HCT116 (cell line): ENCODE results near the gene KRTAP19-4. TPM values are rescaled to one million over a fixed set of nuclear protein-coding genes. Genes with fewer than 3 reads are reported as not detected.

ENCODE experiments used
- ATAC-seq: fragments of 200-7000 bp; cut with Tn5 transposase; 2 replicates; pipeline ENCODE4 v1.9.1; 2020; ENCODE audit warnings: mild to moderate bottlenecking, moderate library complexity
- BruUV-seq: library from RNA; stranded (reverse); fragments of 400-500 nt; replicated peaks from 2 replicates; lab custom pipeline; 2021; lab: Mats Ljungman, UMichigan
- CTCF ChIA-PET: fragments of 300-600 bp; sonication (Branson Sonifier 250); formaldehyde crosslinking; loops from one replicate; lab custom pipeline; 2021; ENCODE audit warnings: antibody characterized with exemption; lab: Charles Lee
- POLR2A ChIA-PET: fragments of 300-600, 350-600 bp; sonication (Branson Sonifier 250); formaldehyde crosslinking; loops from one replicate; lab custom pipeline; 2021; ENCODE audit warnings: antibody characterized with exemption; lab: Charles Lee
- RAD21 ChIA-PET, 2 experiments: fragments of 300-600 bp; sonication (Branson Sonifier 250); formaldehyde crosslinking; loops; one replicate each; lab custom pipeline; 2023; ENCODE audit warnings: low total read pairs in 2 of 2; ENCODE audit not compliant: uncharacterized antibody in 2 of 2, unreplicated experiment in 2 of 2, low non-redundant PET in 1 of 2; lab: Charles Lee
- DNase-seq: peaks from one replicate; pipeline ENCODE4 v3.0.0-alpha.2; 2010; ENCODE audit warnings: low read depth, low spot score
- H2AFZ ChIP-seq: fragments of 200-600 bp; shearing (Covaris generic), sonication (generic); 2 replicates; pipeline ENCODE4 v1.6.1; 2017; ENCODE audit warnings: low read depth, mixed run types, mixed read lengths, antibody characterized with exemption, low read length; ENCODE audit not compliant: poor library complexity, severe bottlenecking
- H3K27ac ChIP-seq: 2 replicates; pipeline ENCODE4 v1.5.1; 2012; ENCODE audit warnings: low read depth, low read length
- H3K27me3 ChIP-seq: fragments of 200-600 bp; sonication (generic); 2 replicates; pipeline ENCODE4 v1.6.1; 2016; ENCODE audit warnings: mixed run types, low read length, mixed read lengths; ENCODE audit not compliant: insufficient read depth
- H3K36me3 ChIP-seq, 2 experiments: fragments of 200-500 bp in 1 of 2; fragments of 200-600 bp in 1 of 2; sonication (Bioruptor generic) in 1 of 2; sonication (generic) in 1 of 2; 2 replicates each; pipeline versions ENCODE4 v1.5.1 to v1.6.1; 2014 to 2016; ENCODE audit warnings: low read length in 2 of 2, inconsistent platforms in 1 of 2, mixed read lengths in 1 of 2, mixed run types in 1 of 2; ENCODE audit not compliant: insufficient read depth in 2 of 2, control insufficient read depth in 1 of 2
- H3K4me1 ChIP-seq, 2 experiments: fragments of 200-600 bp in 1 of 2; sonication (generic) in 1 of 2; 2 replicates each; pipeline versions ENCODE4 v1.5.1 to v1.6.1; 2012 to 2017; ENCODE audit warnings: low read length in 2 of 2, inconsistent platforms in 1 of 2, mild to moderate bottlenecking in 1 of 2, mixed read lengths in 1 of 2, mixed run types in 1 of 2, moderate library complexity in 1 of 2; ENCODE audit not compliant: insufficient read depth in 2 of 2, control insufficient read depth in 1 of 2
- H3K4me2 ChIP-seq: fragments of 200-600 bp; sonication (generic); 2 replicates; pipeline ENCODE4 v1.6.1; 2017; ENCODE audit warnings: mixed run types, low read length, mixed read lengths
- H3K4me3 ChIP-seq, 2 experiments: fragments of 200-600 bp in 1 of 2; sonication (generic) in 1 of 2; replicated peaks in 1 of 2; 2 replicates each; pipeline ENCODE4 v1.5.1; 2011 to 2016; ENCODE audit warnings: low read length in 2 of 2, control low read depth in 1 of 2, low read depth in 1 of 2, mild to moderate bottlenecking in 1 of 2, mixed read lengths in 1 of 2, mixed run types in 1 of 2
- H3K79me2 ChIP-seq: fragments of 200-600 bp; sonication (generic); 2 replicates; pipeline ENCODE4 v1.6.1; 2017; ENCODE audit warnings: mild to moderate bottlenecking, mixed run types, low read length, moderate library complexity, mixed read lengths; ENCODE audit not compliant: insufficient read depth
- H3K9ac ChIP-seq: fragments of 200-600 bp; sonication (generic); 2 replicates; pipeline ENCODE4 v1.6.1; 2016; ENCODE audit warnings: low read length, mixed read lengths
- H3K9me2 ChIP-seq: fragments of 200-600 bp; sonication (generic), shearing (Covaris generic); 2 replicates; pipeline ENCODE4 v1.6.1; 2017; ENCODE audit warnings: mixed run types, mild to moderate bottlenecking, moderate library complexity; ENCODE audit not compliant: insufficient read depth
- H3K9me3 ChIP-seq, 2 experiments: fragments of 200-500 bp in 1 of 2; fragments of 200-600 bp in 1 of 2; sonication (Bioruptor generic) in 1 of 2; sonication (generic) in 1 of 2; 2 replicates each; pipeline ENCODE4 v1.6.1; 2014 to 2017; ENCODE audit warnings: low read length in 2 of 2, mixed read lengths in 2 of 2, inconsistent platforms in 1 of 2, low read depth in 1 of 2, mild to moderate bottlenecking in 1 of 2, mixed run types in 1 of 2, moderate library complexity in 1 of 2; ENCODE audit not compliant: control insufficient read depth in 1 of 2, insufficient read depth in 1 of 2
- H4K20me1 ChIP-seq: fragments of 200-600 bp; sonication (generic), shearing (Covaris generic); 2 replicates; pipeline ENCODE4 v1.6.1; 2017; ENCODE audit warnings: mixed run types, mild to moderate bottlenecking, moderate library complexity; ENCODE audit not compliant: insufficient read depth
- ATF3 ChIP-seq: IDR thresholded peaks from 2 replicates; pipeline ENCODE4 v1.6.1; 2012
- CBX3 ChIP-seq: IDR thresholded peaks from 2 replicates; pipeline ENCODE4 v1.6.1; 2012; ENCODE audit warnings: low read depth
- CEBPB ChIP-seq: IDR thresholded peaks from 2 replicates; pipeline ENCODE4 v1.6.1; 2012; ENCODE audit warnings: low read depth
- EGR1 ChIP-seq: IDR thresholded peaks from 2 replicates; pipeline ENCODE4 v1.6.1; 2012; ENCODE audit warnings: low read depth
- EZH2phosphoT487 ChIP-seq: fragments of 200-600 bp; IDR thresholded peaks from 2 replicates; pipeline ENCODE4 v1.6.1; 2018; ENCODE audit warnings: antibody characterized with exemption, borderline replicate concordance
- FOSL1 ChIP-seq: IDR thresholded peaks from 2 replicates; pipeline ENCODE4 v1.6.1; 2012; ENCODE audit warnings: low read depth
- JUND ChIP-seq: IDR thresholded peaks from 2 replicates; pipeline ENCODE4 v1.6.1; 2012
- MAX ChIP-seq: IDR thresholded peaks from 2 replicates; pipeline ENCODE4 v1.6.1; 2012
- POLR2AphosphoS5 ChIP-seq: IDR thresholded peaks from 2 replicates; pipeline ENCODE4 v1.6.1; 2011; ENCODE audit warnings: mild to moderate bottlenecking, low read depth, low read length, moderate library complexity
- RAD21 ChIP-seq: IDR thresholded peaks from 2 replicates; pipeline ENCODE4 v1.6.1; 2012; ENCODE audit warnings: low read depth, mild to moderate bottlenecking
- YY1 ChIP-seq: IDR thresholded peaks from 2 replicates; pipeline ENCODE4 v1.6.1; 2011; ENCODE audit warnings: low read length, low read depth, moderate library complexity, mild to moderate bottlenecking; ENCODE audit not compliant: insufficient replicate concordance; ENCODE audit errors: extremely low read depth
- ZNF274 ChIP-seq: fragments of 200-500 bp; sonication (Bioruptor generic); IDR thresholded peaks from 2 replicates; pipeline ENCODE4 v1.6.1; 2014; ENCODE audit warnings: mild to moderate bottlenecking, low read depth, low read length, inconsistent platforms
- intact Hi-C: fragments of 100-400 bp; cut with micrococcal nuclease; formaldehyde crosslinking; loops from 2 replicates; pipeline ENCODE4 v1.10.0; 2022
- total RNA-seq: library from RNA; stranded (reverse); gene quantifications from one replicate; pipeline ENCODE4 v1.2.1, GENCODE V29; 2021; ENCODE audit not compliant: unreplicated experiment
- TF ChIP-seq, protein P1 (sequence below), 3 experiments: fragments of 200-600 bp in 1 of 3; sonication (generic) in 1 of 3; IDR thresholded peaks in 2 of 3; conservative IDR thresholded peaks in 1 of 3; 2 replicates each; pipeline ENCODE4 v1.5.1; 2012 to 2017; ENCODE audit warnings: low read depth in 2 of 3, low read length in 2 of 3, antibody characterized with exemption in 1 of 3, borderline replicate concordance in 1 of 3, control low read depth in 1 of 3, mild to moderate bottlenecking in 1 of 3, mixed read lengths in 1 of 3, mixed run types in 1 of 3, moderate library complexity in 1 of 3; ENCODE audit not compliant: insufficient read depth in 1 of 3

The KRTAP19-4 gene
- total RNA-seq, 1 experiment from 2014 or later, result not detected

- Histone ChIP-seq H2AFZ (no peak overlapping the region), H3K36me3 (no peaks in the 10 kb centered on the region), H3K27ac (no peak overlapping the region), H3K9me3 (peaks cover 14 to 21% of the 10 kb centered on the region in 2 experiments; a peak in 3 of 4 replicates), H3K9me2 (no peaks in the 10 kb centered on the region), H3K79me2 (no peaks in the 10 kb centered on the region), H3K4me3 (no peak overlapping the region), H3K4me1 (no peaks in the 10 kb centered on the region), H3K9ac (no peak overlapping the region), H3K4me2 (no peak overlapping the region), H4K20me1 (no peaks in the 10 kb centered on the region), H3K27me3 (no peaks in the 10 kb centered on the region)
- ChIA-PET CTCF (no interaction called here), RAD21 (no interaction called here), POLR2A (no interaction called here)
- intact Hi-C loops, result no loop called here
- BruUV-seq, result no TSS peak
- DNase-seq (no peak), ATAC-seq (no peak)
- TF ChIP-seq MAX, result no peak
- no peak for TF ChIP-seq ZNF274
- no peak for TF ChIP-seq EGR1
- TF ChIP-seq JUND, result no peak
- no peak for TF ChIP-seq ATF3
- TF ChIP-seq, protein P1, sequence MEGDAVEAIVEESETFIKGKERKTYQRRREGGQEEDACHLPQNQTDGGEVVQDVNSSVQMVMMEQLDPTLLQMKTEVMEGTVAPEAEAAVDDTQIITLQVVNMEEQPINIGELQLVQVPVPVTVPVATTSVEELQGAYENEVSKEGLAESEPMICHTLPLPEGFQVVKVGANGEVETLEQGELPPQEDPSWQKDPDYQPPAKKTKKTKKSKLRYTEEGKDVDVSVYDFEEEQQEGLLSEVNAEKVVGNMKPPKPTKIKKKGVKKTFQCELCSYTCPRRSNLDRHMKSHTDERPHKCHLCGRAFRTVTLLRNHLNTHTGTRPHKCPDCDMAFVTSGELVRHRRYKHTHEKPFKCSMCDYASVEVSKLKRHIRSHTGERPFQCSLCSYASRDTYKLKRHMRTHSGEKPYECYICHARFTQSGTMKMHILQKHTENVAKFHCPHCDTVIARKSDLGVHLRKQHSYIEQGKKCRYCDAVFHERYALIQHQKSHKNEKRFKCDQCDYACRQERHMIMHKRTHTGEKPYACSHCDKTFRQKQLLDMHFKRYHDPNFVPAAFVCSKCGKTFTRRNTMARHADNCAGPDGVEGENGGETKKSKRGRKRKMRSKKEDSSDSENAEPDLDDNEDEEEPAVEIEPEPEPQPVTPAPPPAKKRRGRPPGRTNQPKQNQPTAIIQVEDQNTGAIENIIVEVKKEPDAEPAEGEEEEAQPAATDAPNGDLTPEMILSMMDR (IDR thresholded peaks at IDR 0.05 in 2 of 3, conservative IDR thresholded peaks at IDR 0.05 in 1 of 3; ENCODE audit: borderline replicate concordance in 1 of 3, insufficient read depth in 1 of 3, low read depth in 2 of 3, low read length in 2 of 3), result no peak
- TF ChIP-seq CBX3, result no peak
- no peak for TF ChIP-seq YY1
- TF ChIP-seq RAD21, result no peak
- TF ChIP-seq CEBPB, result no peak
- no peak for TF ChIP-seq EZH2phosphoT487
- no peak for TF ChIP-seq FOSL1
- no peak for TF ChIP-seq POLR2AphosphoS5
Observed at GRCh38 chr21:30448514-30448913, 48.5 kb downstream of the KRTAP19-4 start.
